ENCODE results near the gene TCERG1L. TPM values are rescaled to one million over a fixed set of nuclear protein-coding genes. Genes with fewer than 3 reads are reported as not detected.
"Not testable (repeated sequence)": the region's sequence is repeated elsewhere in the genome, so short reads cannot be mapped to it uniquely, and the experiment has no call there.

Gene TCERG1L
- total RNA-seq, 2 experiments from 2014 or later, result 0.08 TPM; not detected in 1

DNA sequence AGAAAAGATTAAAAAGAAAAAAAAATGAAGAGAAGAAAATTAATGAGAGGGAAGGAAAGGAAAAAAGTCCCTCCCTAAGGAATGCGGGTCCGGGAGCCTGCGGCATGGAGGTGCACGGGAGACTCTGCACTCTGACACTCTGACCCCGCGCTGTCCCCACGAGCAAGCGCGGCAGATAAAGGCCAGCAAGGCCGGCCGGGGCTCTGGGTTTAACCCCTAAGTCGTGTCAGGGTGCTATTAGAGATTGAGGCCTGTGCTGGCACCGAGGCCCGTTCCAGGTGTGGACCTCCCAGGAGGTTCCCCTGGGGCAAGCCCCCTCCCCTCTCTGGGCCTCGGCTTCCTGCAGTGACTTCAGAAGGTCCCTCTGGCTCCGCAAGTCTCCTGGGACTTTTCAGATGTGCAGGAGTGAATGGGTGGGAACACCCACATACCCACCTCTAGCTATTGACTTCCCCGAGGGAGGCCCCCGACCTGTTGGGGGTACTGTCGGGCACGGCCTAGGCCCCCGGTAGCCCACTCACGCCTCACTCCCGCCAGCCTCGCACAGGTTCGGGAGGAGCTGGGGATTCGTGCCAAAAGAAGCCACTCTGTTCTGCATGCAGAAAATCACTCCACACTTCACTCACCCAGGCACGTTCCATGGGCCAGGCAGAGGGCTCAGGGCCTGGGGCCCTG is 164.1 kb downstream of the TCERG1L start:
- no peak overlapping the region for H3K27ac Mint-ChIP-seq
- no peak for DNase-seq
- H3K27me3 Mint-ChIP-seq, result no peaks in the 10 kb centered on the region
- no peaks in the 10 kb centered on the region for H3K36me3 Mint-ChIP-seq
- no peak overlapping the region for H3K4me3 Mint-ChIP-seq
- H3K9me3 Mint-ChIP-seq, result peaks cover 6% of the 10 kb centered on the region
- H3K4me1 Mint-ChIP-seq, result no peaks in the 10 kb centered on the region

DNA sequence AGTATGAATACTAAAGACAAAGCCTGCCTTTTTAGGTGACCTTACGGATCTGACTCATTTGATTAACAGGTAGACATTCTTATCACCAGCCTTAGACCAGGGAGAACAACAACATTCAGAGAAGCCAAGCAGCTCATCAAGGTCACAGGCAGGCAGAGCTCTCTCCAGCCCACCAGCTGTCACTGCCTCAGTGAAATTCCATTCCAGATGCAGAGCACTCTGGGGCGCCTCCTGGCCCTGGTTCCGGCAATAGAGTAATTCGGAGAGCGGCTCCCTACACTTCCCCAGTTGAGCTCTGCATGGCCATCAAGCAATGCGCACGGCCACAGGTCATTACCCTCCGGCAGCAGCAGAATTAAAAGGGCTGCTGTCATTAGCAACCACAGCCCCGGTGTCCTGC is 164.7 kb downstream of the TCERG1L start:
- Mint-ChIP-seq H3K36me3 (no peaks in the 10 kb centered on the region), H3K4me1 (no peaks in the 10 kb centered on the region), H3K27me3 (no peaks in the 10 kb centered on the region), H3K9me3 (peaks cover 2% of the 10 kb centered on the region), H3K4me3 (no peak overlapping the region), H3K27ac (no peak overlapping the region)
- no peak for DNase-seq

DNA sequence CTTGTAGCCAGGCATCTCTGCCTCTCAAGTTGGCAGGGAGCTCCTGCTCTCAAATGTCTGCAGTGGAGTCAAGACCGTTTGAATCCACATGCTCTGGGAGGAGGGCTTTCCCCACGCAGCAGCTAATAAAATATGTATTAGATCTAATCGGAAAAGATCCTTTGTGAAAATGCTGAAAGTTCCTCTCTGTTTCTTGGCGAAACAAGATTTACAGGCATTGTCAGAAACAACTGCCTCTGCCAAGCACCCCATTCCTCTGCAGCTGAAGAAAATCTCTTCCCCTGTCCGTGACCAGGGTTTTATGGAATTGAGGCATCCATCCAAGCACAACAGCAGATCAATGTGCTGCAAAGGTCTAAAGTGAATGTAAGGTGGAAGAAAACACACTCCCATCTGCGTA is 165.8 kb downstream of the TCERG1L start:
- H3K27ac Mint-ChIP-seq, result no peak overlapping the region
- H3K27me3 Mint-ChIP-seq, result no peaks in the 10 kb centered on the region
- H3K4me3 Mint-ChIP-seq, result no peak overlapping the region

GRCh38 chr10:131144711-131145375 is 166.7 kb downstream of the TCERG1L start:
- H3K4me1 Mint-ChIP-seq, result no peaks in the 10 kb centered on the region
- H3K4me3 Mint-ChIP-seq, result no peak overlapping the region
- H3K27me3 Mint-ChIP-seq, result no peaks in the 10 kb centered on the region
- no peak overlapping the region for H3K27ac Mint-ChIP-seq
- H3K9me3 Mint-ChIP-seq, result no peaks in the 10 kb centered on the region
- no peaks in the 10 kb centered on the region for H3K36me3 Mint-ChIP-seq
- no peak for DNase-seq

More for the DNA sequence above, 165.8 kb downstream of the TCERG1L start:
- H3K36me3 Mint-ChIP-seq, result no peaks in the 10 kb centered on the region
- DNase-seq, result no peak
- peaks cover 2% of the 10 kb centered on the region for H3K9me3 Mint-ChIP-seq
- no peaks in the 10 kb centered on the region for H3K4me1 Mint-ChIP-seq

GRCh38 chr10:131144196-131144595 is 167.3 kb downstream of the TCERG1L start:
- DNase-seq, result no peak
- Mint-ChIP-seq H3K4me3 (no peak overlapping the region), H3K9me3 (no peaks in the 10 kb centered on the region), H3K27me3 (peaks cover under 1% of the 10 kb centered on the region), H3K36me3 (no peaks in the 10 kb centered on the region), H3K27ac (no peak overlapping the region), H3K4me1 (no peaks in the 10 kb centered on the region)

DNA sequence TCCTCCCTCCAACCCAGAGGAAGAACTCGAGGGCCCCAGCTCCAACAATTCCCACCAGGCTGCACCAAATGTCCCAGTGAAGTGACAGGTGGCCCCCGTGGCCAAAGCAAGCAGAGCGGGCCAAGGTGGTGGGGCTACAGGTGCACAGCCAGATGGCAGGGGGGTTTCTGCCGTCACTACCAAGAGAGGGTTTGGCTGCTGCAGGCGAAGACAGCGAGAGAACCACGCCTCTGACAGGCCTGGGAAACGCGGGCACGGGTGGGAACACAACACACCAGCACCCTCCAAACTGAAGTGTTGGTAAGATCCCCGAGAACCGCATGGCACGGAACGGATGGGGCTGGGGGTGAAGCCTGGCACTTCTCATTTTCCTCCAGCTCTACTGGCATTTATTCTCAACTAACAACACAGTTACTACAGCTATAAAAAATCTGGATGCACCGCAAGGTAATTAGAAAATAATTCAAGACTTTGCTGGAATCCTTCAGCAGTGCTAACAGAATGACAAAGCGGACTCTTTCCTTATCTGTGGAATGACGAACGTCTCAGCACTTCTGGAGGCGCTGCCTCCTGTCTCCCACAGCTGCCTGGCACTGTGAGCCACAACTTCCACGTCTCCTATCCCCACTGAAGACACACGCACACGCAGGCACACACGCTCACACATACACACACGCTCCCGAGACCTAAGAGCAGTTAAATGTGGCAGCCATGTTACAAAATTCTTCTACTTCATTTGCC is 167.9 kb downstream of the TCERG1L start:
- no peaks in the 10 kb centered on the region for H3K9me3 Mint-ChIP-seq
- no peak for DNase-seq
- no peak overlapping the region for H3K4me3 Mint-ChIP-seq
- H3K27me3 Mint-ChIP-seq, result peaks cover 3% of the 10 kb centered on the region
- no peaks in the 10 kb centered on the region for H3K36me3 Mint-ChIP-seq
- no peak overlapping the region for H3K27ac Mint-ChIP-seq
- H3K4me1 Mint-ChIP-seq, result no peaks in the 10 kb centered on the region

DNA sequence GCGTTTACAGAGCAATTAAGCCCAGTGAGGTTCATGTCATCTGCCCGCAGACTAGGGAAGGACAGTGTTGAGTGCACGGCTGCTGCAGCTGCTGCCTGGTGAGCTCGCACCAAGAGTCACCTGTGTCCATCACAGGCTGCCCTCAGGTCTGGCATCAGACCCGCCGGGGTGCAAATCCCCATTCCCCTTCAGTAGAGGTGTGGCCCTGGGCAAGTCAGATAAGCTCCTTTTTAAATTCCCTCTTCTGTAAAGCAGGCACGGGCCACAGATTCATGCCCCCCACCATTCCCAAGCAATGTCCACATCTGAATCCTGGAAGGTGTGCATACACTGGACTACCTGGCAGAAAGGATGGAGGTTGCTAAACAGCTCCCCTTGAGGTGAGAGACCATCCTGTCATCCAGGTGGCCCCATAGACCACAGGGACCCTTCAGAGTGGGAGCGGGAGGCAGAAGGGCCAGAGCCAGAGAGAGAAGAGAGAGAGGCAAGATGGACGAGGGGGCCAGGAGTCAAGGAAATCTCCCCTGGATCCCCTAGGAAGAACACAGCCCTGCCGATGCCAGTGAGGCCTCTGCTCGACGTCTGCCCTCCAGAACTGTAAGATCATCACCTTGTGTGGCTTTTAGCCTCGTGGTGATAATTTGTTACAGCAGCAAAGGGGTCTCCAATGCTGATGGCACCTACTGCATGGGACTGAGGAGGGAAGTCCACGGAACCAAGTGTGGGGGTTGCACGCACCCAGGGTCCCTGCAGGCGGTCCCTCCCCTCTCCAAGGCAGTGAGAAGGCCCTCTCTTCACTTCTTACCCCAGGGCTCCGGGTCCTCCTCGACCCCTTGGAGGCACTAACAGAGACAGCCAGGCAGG is 168.8 kb downstream of the TCERG1L start:
- no peak for DNase-seq
- Mint-ChIP-seq H3K27ac (no peak overlapping the region), H3K36me3 (no peaks in the 10 kb centered on the region), H3K9me3 (no peaks in the 10 kb centered on the region), H3K4me1 (no peaks in the 10 kb centered on the region), H3K4me3 (no peak overlapping the region), H3K27me3 (peaks cover 3% of the 10 kb centered on the region)

GRCh38 chr10:131141645-131142516 is 169.6 kb downstream of the TCERG1L start:
- Mint-ChIP-seq H3K27ac (no peak overlapping the region), H3K27me3 (peaks cover 3% of the 10 kb centered on the region), H3K4me1 (no peaks in the 10 kb centered on the region), H3K9me3 (no peaks in the 10 kb centered on the region), H3K4me3 (no peak overlapping the region), H3K36me3 (no peaks in the 10 kb centered on the region)
- DNase-seq, result no peak

DNA sequence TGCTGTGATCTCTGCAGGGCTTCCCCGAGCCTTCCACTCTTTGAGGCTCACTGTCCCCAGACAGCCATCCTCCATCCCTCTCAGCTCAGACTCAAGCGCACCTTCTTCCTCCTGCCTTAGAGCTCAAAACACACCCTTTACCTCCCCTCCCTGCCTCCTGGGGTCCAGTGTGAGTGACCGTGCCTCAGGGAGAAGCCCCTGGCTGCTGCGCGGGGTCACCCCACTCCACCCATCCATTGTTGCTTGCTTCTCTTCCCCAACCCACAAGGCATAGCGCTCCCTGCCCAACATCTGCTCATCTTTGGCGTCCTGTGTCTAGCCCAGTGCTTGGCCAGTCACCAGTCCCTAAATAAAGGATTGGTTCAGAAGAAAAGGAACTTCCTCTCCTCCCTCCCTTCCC is 170.3 kb downstream of the TCERG1L start:
- Mint-ChIP-seq H3K27me3 (peaks cover 3% of the 10 kb centered on the region), H3K4me3 (no peak overlapping the region), H3K9me3 (no peaks in the 10 kb centered on the region), H3K27ac (no peak overlapping the region), H3K4me1 (no peaks in the 10 kb centered on the region), H3K36me3 (no peaks in the 10 kb centered on the region)
- DNase-seq, result no peak

DNA sequence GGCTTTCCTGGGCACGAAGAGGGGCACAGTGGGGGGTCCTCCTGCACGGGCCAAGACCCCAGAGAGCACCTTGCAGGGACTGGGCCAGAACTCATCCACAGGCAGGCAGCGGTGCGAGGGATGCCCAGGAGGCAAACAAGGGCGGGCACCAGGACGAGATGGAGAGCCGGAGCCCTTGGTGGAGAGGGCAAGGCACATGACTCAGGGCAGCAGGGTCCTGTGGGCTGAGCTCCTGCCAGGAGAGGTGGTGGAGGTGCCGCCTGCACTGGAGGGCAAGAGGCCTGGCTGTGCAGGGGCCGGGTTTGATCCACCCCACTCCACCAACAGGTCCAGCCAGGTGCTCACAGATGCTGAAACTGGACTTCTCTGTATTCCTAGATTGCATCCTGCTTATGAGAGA is 170.9 kb downstream of the TCERG1L start:
- peaks cover 3% of the 10 kb centered on the region for H3K27me3 Mint-ChIP-seq
- H3K4me3 Mint-ChIP-seq, result no peak overlapping the region
- DNase-seq, result no peak
- H3K4me1 Mint-ChIP-seq, result no peaks in the 10 kb centered on the region
- H3K9me3 Mint-ChIP-seq, result no peaks in the 10 kb centered on the region
- no peak overlapping the region for H3K27ac Mint-ChIP-seq
- H3K36me3 Mint-ChIP-seq, result no peaks in the 10 kb centered on the region

DNA sequence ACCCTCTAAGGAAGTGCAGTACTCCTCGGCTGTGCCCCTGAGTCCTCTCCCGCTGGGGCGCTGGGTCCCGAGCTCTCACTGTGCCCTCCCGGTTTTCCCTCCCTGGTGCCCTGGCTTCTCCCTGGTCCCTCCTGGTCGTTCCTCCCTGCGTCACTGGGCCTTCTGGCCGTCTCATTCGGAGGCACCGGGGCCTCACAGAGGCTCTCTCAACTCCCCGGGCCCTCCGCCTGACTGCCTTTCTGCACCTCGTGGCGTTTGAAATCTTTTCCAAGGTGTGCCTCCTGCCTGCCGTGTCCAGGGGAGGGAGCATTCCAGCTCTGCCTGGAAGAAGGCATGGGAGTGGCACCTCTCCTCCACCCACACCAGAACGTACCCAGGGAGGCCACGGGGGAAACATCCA is 174.3 kb downstream of the TCERG1L start:
- H3K27ac Mint-ChIP-seq, result no peak overlapping the region
- H3K4me1 Mint-ChIP-seq, result no peaks in the 10 kb centered on the region
- H3K36me3 Mint-ChIP-seq, result no peaks in the 10 kb centered on the region
- H3K4me3 Mint-ChIP-seq, result no peak overlapping the region
- no peak for DNase-seq
- H3K9me3 Mint-ChIP-seq, result no peaks in the 10 kb centered on the region
- peaks cover 3% of the 10 kb centered on the region for H3K27me3 Mint-ChIP-seq

GRCh38 chr10:131136336-131136735 is 175.2 kb downstream of the TCERG1L start:
- not testable (repeated sequence) for H3K36me3 Mint-ChIP-seq, H3K9me3 Mint-ChIP-seq, H3K27ac Mint-ChIP-seq, H3K4me3 Mint-ChIP-seq, DNase-seq, H3K4me1 Mint-ChIP-seq, H3K27me3 Mint-ChIP-seq

DNA sequence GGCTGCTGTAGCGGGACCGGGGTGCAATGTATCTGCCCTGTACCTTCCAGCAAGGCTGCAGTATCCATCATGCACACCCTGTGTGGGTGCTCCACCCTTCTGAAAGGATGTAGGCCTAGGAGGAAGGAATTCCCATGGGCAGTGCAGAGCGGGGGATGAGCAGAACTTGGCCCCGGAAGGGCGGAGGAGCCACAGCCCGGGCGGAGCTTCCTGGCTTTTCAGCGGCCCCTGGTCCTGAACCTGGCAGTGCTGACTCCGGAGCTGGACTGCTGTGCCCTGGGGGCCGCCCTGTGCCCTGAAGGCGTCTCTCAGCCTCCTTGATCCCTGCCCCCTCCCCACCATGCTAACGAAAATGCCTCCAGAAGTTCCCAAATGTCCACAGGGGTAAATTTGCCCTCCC is 175.8 kb downstream of the TCERG1L start:
- peaks cover 3% of the 10 kb centered on the region for H3K27me3 Mint-ChIP-seq
- no peaks in the 10 kb centered on the region for H3K36me3 Mint-ChIP-seq
- no peak overlapping the region for H3K27ac Mint-ChIP-seq
- H3K9me3 Mint-ChIP-seq, result no peaks in the 10 kb centered on the region
- H3K4me1 Mint-ChIP-seq, result no peaks in the 10 kb centered on the region
- DNase-seq, result no peak
- H3K4me3 Mint-ChIP-seq, result no peak overlapping the region

DNA sequence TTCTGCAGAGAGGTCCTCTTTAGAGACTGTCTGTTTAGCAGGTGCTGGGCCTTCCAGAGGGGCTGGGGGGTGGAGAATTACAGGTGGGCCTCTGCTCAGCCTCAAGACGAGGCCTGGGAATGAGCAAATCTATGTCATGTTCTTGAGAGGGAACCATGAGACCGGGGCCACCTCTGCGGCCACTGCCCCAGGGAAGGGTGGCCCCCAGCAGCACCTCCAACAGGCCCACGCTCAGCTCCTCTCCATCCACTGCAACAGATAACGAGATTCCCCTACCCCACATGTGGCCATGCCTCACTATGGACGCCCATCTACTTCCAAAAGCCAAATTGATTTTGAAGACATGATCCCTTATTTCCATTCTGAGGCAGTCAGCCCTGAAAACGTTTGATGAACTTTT is 176.9 kb downstream of the TCERG1L start:
- Mint-ChIP-seq H3K9me3 (no peaks in the 10 kb centered on the region), H3K27ac (no peak overlapping the region), H3K4me1 (no peaks in the 10 kb centered on the region), H3K27me3 (peaks cover 3% of the 10 kb centered on the region), H3K36me3 (no peaks in the 10 kb centered on the region), H3K4me3 (no peak overlapping the region)
- no peak for DNase-seq

All from activated naive CD8-positive, alpha-beta T cell treated with anti-CD3 and anti-CD28 coated beads for 36 hours (primary cell).